OCI-LY7 (cell line): Measurements from ENCODE around the gene ANO2. TPM values are rescaled to one million over a fixed set of nuclear protein-coding genes. Genes with fewer than 3 reads are reported as not detected.

ENCODE experiments used
- BruUV-seq: library from RNA; stranded (reverse); fragments of 400-500 nt; replicated peaks from 2 replicates; lab custom pipeline; 2021; lab: Mats Ljungman, UMichigan
- CTCF ChIA-PET: fragments of 300-600 bp; sonication (Branson Sonifier 250); formaldehyde crosslinking; loops from one replicate; lab custom pipeline; 2022; ENCODE audit warnings: antibody characterized with exemption; ENCODE audit not compliant: unreplicated experiment; lab: Charles Lee
- POLR2A ChIA-PET: fragments of 300-600 bp; sonication (Branson Sonifier 250); formaldehyde crosslinking; loops from one replicate; lab custom pipeline; 2022; ENCODE audit warnings: antibody characterized with exemption; lab: Charles Lee
- DNase-seq: peaks from one replicate; pipeline ENCODE4 v3.0.0-alpha.2; 2015; ENCODE audit warnings: low spot score
- H2AFZ ChIP-seq: fragments of 200-600 bp; sonication (generic), shearing (Covaris generic); 2 replicates; pipeline ENCODE4 v1.6.1; 2014; ENCODE audit warnings: mild to moderate bottlenecking, antibody characterized with exemption, low read length, moderate library complexity
- H3K27ac ChIP-seq: fragments of 200-600 bp; sonication (generic); 2 replicates; pipeline ENCODE4 v1.5.1; 2014; ENCODE audit warnings: mixed run types, low read depth, mild to moderate bottlenecking, moderate library complexity, low read length, inconsistent platforms; ENCODE audit not compliant: poor library complexity, severe bottlenecking
- H3K36me3 ChIP-seq: fragments of 200-600 bp; sonication (generic); 2 replicates; pipeline ENCODE4 v1.6.1; 2014; ENCODE audit warnings: mild to moderate bottlenecking, antibody characterized with exemption, low read length, moderate library complexity, mixed read lengths; ENCODE audit not compliant: insufficient read depth
- H3K4me1 ChIP-seq: fragments of 200-600 bp; sonication (generic); 2 replicates; pipeline ENCODE4 v1.5.1; 2014; ENCODE audit warnings: mild to moderate bottlenecking, low read length; ENCODE audit not compliant: insufficient read depth, poor library complexity, severe bottlenecking
- H3K4me2 ChIP-seq: fragments of 200-600 bp; sonication (generic); 2 replicates; pipeline ENCODE4 v1.6.1; 2014; ENCODE audit warnings: mild to moderate bottlenecking, low read length
- H3K4me3 ChIP-seq: fragments of 200-600 bp; sonication (generic); 2 replicates; pipeline ENCODE4 v1.5.1; 2014; ENCODE audit warnings: mild to moderate bottlenecking, low read depth, low read length; ENCODE audit not compliant: poor library complexity, severe bottlenecking
- H3K79me2 ChIP-seq: fragments of 200-600 bp; sonication (generic); 2 replicates; pipeline ENCODE4 v1.6.1; 2016; ENCODE audit warnings: low read depth, mild to moderate bottlenecking, low read length, moderate library complexity, mixed read lengths; ENCODE audit not compliant: insufficient read depth
- H3K9me2 ChIP-seq: fragments of 200-600 bp; sonication (generic); 2 replicates; pipeline ENCODE4 v1.6.1; 2016; ENCODE audit warnings: mild to moderate bottlenecking, low read length, mixed read lengths; ENCODE audit not compliant: insufficient read depth
- H3K9me3 ChIP-seq: fragments of 200-600 bp; sonication (generic); 2 replicates; pipeline ENCODE4 v1.6.1; 2014; ENCODE audit warnings: mild to moderate bottlenecking, mixed run types, low read length, mixed read lengths
- H4K20me1 ChIP-seq: fragments of 200-600 bp; sonication (generic); 2 replicates; pipeline ENCODE4 v1.6.1; 2014; ENCODE audit warnings: mild to moderate bottlenecking, antibody characterized with exemption, low read length, moderate library complexity, mixed read lengths; ENCODE audit not compliant: insufficient read depth
- CTCF ChIP-seq: fragments of 200-600 bp; sonication (generic); conservative IDR thresholded peaks from 2 replicates; pipeline ENCODE4 v1.5.1; 2014; ENCODE audit warnings: mild to moderate bottlenecking, antibody characterized with exemption, low read length, moderate library complexity, mixed read lengths
- EZH2phosphoT487 ChIP-seq: fragments of 200-600 bp; sonication (generic); IDR thresholded peaks from 2 replicates; pipeline ENCODE4 v1.6.1; 2018; ENCODE audit warnings: low read depth, borderline replicate concordance, mild to moderate bottlenecking, mixed run types, antibody characterized with exemption, low read length, moderate library complexity, mixed read lengths
- intact Hi-C: fragments of 100-400 bp; cut with micrococcal nuclease; formaldehyde crosslinking; loops from one replicate; pipeline ENCODE4 v1.10.0; 2022; ENCODE audit not compliant: unreplicated experiment
- total RNA-seq, 2 experiments: library from RNA; depleted of rRNA in 1 of 2; stranded (reverse); fragments of >200 nt in 1 of 2; shearing (Covaris generic) in 1 of 2; gene quantifications; 2 replicates each; pipeline ENCODE4 v1.2.3, GENCODE V29; 2014 to 2022

The ANO2 gene
- total RNA-seq, 2 experiments from 2014 or later, result not detected

- no peak for DNase-seq
- Histone ChIP-seq H3K79me2 (no peaks in the 10 kb centered on the region), H4K20me1 (no peaks in the 10 kb centered on the region), H3K9me3 (no peaks in the 10 kb centered on the region), H3K4me1 (no peaks in the 10 kb centered on the region), H2AFZ (no peak overlapping the region), H3K9me2 (no peaks in the 10 kb centered on the region), H3K4me2 (no peak overlapping the region), H3K4me3 (no peak overlapping the region), H3K36me3 (no peaks in the 10 kb centered on the region), H3K27ac (no peak overlapping the region)
- CTCF ChIA-PET, result no interaction called here
- POLR2A ChIA-PET, result no interaction called here
- TF ChIP-seq EZH2phosphoT487 (no peak), CTCF (no peak)
- intact Hi-C loops, result no loop called here
- no TSS peak for BruUV-seq
Observed at GRCh38 chr12:5910790-5911548, 34.1 kb downstream of the ANO2 start.

GRCh38 chr12:5909560-5909959 lies 35.5 kb downstream of the ANO2 start:
- Histone ChIP-seq H3K4me2 (no peak overlapping the region), H3K9me3 (no peaks in the 10 kb centered on the region), H2AFZ (no peak overlapping the region), H3K4me3 (no peak overlapping the region), H3K36me3 (no peaks in the 10 kb centered on the region), H3K4me1 (no peaks in the 10 kb centered on the region), H3K79me2 (no peaks in the 10 kb centered on the region), H3K27ac (no peak overlapping the region), H4K20me1 (no peaks in the 10 kb centered on the region), H3K9me2 (no peaks in the 10 kb centered on the region)
- DNase-seq, result no peak
- POLR2A ChIA-PET, result no interaction called here
- BruUV-seq, result no TSS peak
- CTCF ChIA-PET, result no interaction called here
- TF ChIP-seq CTCF, result no peak
- intact Hi-C loops, result no loop called here

GRCh38 chr12:5908251-5908650 lies 36.8 kb downstream of the ANO2 start:
- Histone ChIP-seq H3K79me2 (no peaks in the 10 kb centered on the region), H3K9me2 (no peaks in the 10 kb centered on the region), H3K36me3 (no peaks in the 10 kb centered on the region), H3K4me1 (no peaks in the 10 kb centered on the region), H3K27ac (no peak overlapping the region), H4K20me1 (no peaks in the 10 kb centered on the region), H3K4me2 (no peak overlapping the region), H2AFZ (no peak overlapping the region), H3K9me3 (no peaks in the 10 kb centered on the region), H3K4me3 (no peak overlapping the region)
- no TSS peak for BruUV-seq
- CTCF ChIA-PET, result no interaction called here
- intact Hi-C loops, result no loop called here
- no peak for DNase-seq
- POLR2A ChIA-PET, result interaction anchor here (0.5 kb wide), 1 partner anchor 381 kb away, joined by 3 read pairs; no protein-coding TSS in a partner anchor
- TF ChIP-seq CTCF, result no peak
- no peak for TF ChIP-seq EZH2phosphoT487
